ENCODE results near the gene IFT122. TPM values are rescaled to one million over a fixed set of nuclear protein-coding genes. Genes with fewer than 3 reads are reported as not detected.

Gene IFT122
- total RNA-seq, 2 experiments from 2014 or later = 21.6 to 37.0 TPM

GRCh38 chr3:129564981-129565644 lies 125.1 kb downstream of the IFT122 start:
- H3K9me2 ChIP-seq (ENCODE audit: insufficient read depth, low read length) = no peaks in the 10 kb centered on the region
- no peak overlapping the region for H2AFZ ChIP-seq (ENCODE audit: low read length)
- CTCF ChIA-PET (ENCODE audit: unreplicated experiment) = no interaction called here
- POLR2A ChIA-PET = no interaction called here
- DNase-seq (ENCODE audit: low spot score) = no peak
- H3K27ac ChIP-seq (ENCODE audit: low read depth, low read length, poor library complexity, severe bottlenecking) = no peak overlapping the region
- TF ChIP-seq, protein P1, sequence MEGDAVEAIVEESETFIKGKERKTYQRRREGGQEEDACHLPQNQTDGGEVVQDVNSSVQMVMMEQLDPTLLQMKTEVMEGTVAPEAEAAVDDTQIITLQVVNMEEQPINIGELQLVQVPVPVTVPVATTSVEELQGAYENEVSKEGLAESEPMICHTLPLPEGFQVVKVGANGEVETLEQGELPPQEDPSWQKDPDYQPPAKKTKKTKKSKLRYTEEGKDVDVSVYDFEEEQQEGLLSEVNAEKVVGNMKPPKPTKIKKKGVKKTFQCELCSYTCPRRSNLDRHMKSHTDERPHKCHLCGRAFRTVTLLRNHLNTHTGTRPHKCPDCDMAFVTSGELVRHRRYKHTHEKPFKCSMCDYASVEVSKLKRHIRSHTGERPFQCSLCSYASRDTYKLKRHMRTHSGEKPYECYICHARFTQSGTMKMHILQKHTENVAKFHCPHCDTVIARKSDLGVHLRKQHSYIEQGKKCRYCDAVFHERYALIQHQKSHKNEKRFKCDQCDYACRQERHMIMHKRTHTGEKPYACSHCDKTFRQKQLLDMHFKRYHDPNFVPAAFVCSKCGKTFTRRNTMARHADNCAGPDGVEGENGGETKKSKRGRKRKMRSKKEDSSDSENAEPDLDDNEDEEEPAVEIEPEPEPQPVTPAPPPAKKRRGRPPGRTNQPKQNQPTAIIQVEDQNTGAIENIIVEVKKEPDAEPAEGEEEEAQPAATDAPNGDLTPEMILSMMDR (conservative IDR thresholded peaks at IDR 0.05; ENCODE audit: low read length) = no peak
- TF ChIP-seq EZH2phosphoT487 (IDR thresholded peaks at IDR 0.05; ENCODE audit: borderline replicate concordance, low read depth, low read length) = no peak
- intact Hi-C loops (cut with micrococcal nuclease; ENCODE audit: unreplicated experiment) = no loop called here
- no TSS peak for BruUV-seq (replicated peaks)
- H3K79me2 ChIP-seq (ENCODE audit: insufficient read depth, low read depth, low read length) = no peaks in the 10 kb centered on the region
- no peak overlapping the region for H3K4me2 ChIP-seq (ENCODE audit: low read length)
- H3K4me1 ChIP-seq (ENCODE audit: insufficient read depth, low read length, poor library complexity, severe bottlenecking) = peaks cover 9% of the 10 kb centered on the region
- H4K20me1 ChIP-seq (ENCODE audit: insufficient read depth, low read length) = no peaks in the 10 kb centered on the region
- H3K9me3 ChIP-seq (ENCODE audit: low read length) = no peaks in the 10 kb centered on the region
- H3K36me3 ChIP-seq (ENCODE audit: insufficient read depth, low read length) = no peaks in the 10 kb centered on the region
- no peak overlapping the region for H3K4me3 ChIP-seq (ENCODE audit: low read depth, low read length, poor library complexity, severe bottlenecking)

DNA sequence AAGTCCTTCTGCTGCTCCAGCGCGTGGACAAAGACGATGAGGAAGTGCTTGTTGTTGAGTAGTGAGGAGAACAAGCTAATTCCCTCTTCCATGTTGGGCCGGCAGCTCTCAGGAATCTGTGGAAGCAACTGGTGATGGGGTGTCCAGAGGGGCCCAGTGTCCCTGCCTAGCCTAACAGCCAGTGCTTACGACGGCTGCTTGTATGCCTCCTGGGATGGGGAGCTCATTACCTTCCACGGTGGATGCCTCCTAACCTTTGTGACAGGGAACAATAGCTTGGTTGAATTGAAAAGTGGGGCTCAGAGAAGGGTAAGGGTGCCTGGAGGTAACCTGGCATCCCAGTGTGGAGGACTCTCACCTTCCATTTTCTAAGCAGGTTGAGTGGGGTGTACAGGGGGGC lies 125.9 kb downstream of the IFT122 start:
- Histone ChIP-seq H3K9me3 (ENCODE audit: low read length) (no peaks in the 10 kb centered on the region), H3K4me2 (ENCODE audit: low read length) (no peak overlapping the region), H3K4me3 (ENCODE audit: low read depth, low read length, poor library complexity, severe bottlenecking) (no peak overlapping the region), H3K4me1 (ENCODE audit: insufficient read depth, low read length, poor library complexity, severe bottlenecking) (peaks cover 2% of the 10 kb centered on the region), H3K9me2 (ENCODE audit: insufficient read depth, low read length) (no peaks in the 10 kb centered on the region), H2AFZ (ENCODE audit: low read length) (no peak overlapping the region), H3K27ac (ENCODE audit: low read depth, low read length, poor library complexity, severe bottlenecking) (no peak overlapping the region), H3K36me3 (ENCODE audit: insufficient read depth, low read length) (no peaks in the 10 kb centered on the region), H3K79me2 (ENCODE audit: insufficient read depth, low read depth, low read length) (no peaks in the 10 kb centered on the region), H4K20me1 (ENCODE audit: insufficient read depth, low read length) (no peaks in the 10 kb centered on the region)
- BruUV-seq (replicated peaks) = no TSS peak
- CTCF ChIA-PET (ENCODE audit: unreplicated experiment) = interaction anchor here (0.8 kb wide), 1 partner anchor 11 kb away, joined by 4 read pairs; no protein-coding TSS in a partner anchor
- no peak for DNase-seq (ENCODE audit: low spot score)
- TF ChIP-seq, protein P1 (conservative IDR thresholded peaks at IDR 0.05; ENCODE audit: low read length) = no peak
- TF ChIP-seq EZH2phosphoT487 (IDR thresholded peaks at IDR 0.05; ENCODE audit: borderline replicate concordance, low read depth, low read length) = no peak
- intact Hi-C loops (cut with micrococcal nuclease; ENCODE audit: unreplicated experiment) = no loop called here
- POLR2A ChIA-PET = interaction anchor here (1.8 kb wide), 1 partner anchor 11 kb away, joined by 8 read pairs; no protein-coding TSS in a partner anchor

GRCh38 chr3:129567176-129567705 lies 127.2 kb downstream of the IFT122 start:
- H4K20me1 ChIP-seq (ENCODE audit: insufficient read depth, low read length) = no peaks in the 10 kb centered on the region
- DNase-seq (ENCODE audit: low spot score) = no peak
- H3K36me3 ChIP-seq (ENCODE audit: insufficient read depth, low read length) = no peaks in the 10 kb centered on the region
- no peaks in the 10 kb centered on the region for H3K9me2 ChIP-seq (ENCODE audit: insufficient read depth, low read length)
- H2AFZ ChIP-seq (ENCODE audit: low read length) = no peak overlapping the region
- no peak overlapping the region for H3K4me2 ChIP-seq (ENCODE audit: low read length)
- intact Hi-C loops (cut with micrococcal nuclease; ENCODE audit: unreplicated experiment) = no loop called here
- H3K79me2 ChIP-seq (ENCODE audit: insufficient read depth, low read depth, low read length) = no peaks in the 10 kb centered on the region
- ChIA-PET POLR2A (interaction anchor here (1.8 kb wide), 1 partner anchor 9 kb away, joined by 8 read pairs; no protein-coding TSS in a partner anchor), CTCF (ENCODE audit: unreplicated experiment) (no interaction called here)
- no peak overlapping the region for H3K27ac ChIP-seq (ENCODE audit: low read depth, low read length, poor library complexity, severe bottlenecking)
- no peaks in the 10 kb centered on the region for H3K9me3 ChIP-seq (ENCODE audit: low read length)
- no peak overlapping the region for H3K4me3 ChIP-seq (ENCODE audit: low read depth, low read length, poor library complexity, severe bottlenecking)
- BruUV-seq (replicated peaks) = no TSS peak
- TF ChIP-seq, protein P1 (conservative IDR thresholded peaks at IDR 0.05; ENCODE audit: low read length) = no peak
- no peak for TF ChIP-seq EZH2phosphoT487 (IDR thresholded peaks at IDR 0.05; ENCODE audit: borderline replicate concordance, low read depth, low read length)
- H3K4me1 ChIP-seq (ENCODE audit: insufficient read depth, low read length, poor library complexity, severe bottlenecking) = no peaks in the 10 kb centered on the region
